HEK293T (cell line): ENCODE measurements around the gene CRYZL1.

ENCODE experiments used
- ARNT ChIP-seq: fragments of 450-650 bp; IDR thresholded peaks from 2 replicates; pipeline ENCODE4 v1.6.1; 2017; ENCODE audit warnings: mild to moderate bottlenecking
- BHLHE40 ChIP-seq: fragments of 450-650 bp; IDR thresholded peaks from 2 replicates; pipeline ENCODE4 v1.6.1; 2016; ENCODE audit warnings: mild to moderate bottlenecking, moderate library complexity, borderline replicate concordance
- NFRKB ChIP-seq: fragments of 450-650 bp; IDR thresholded peaks from 2 replicates; pipeline ENCODE4 v1.6.1; 2016; ENCODE audit warnings: mild to moderate bottlenecking, moderate library complexity
- SP1 ChIP-seq: fragments of 450-650 bp; IDR thresholded peaks from 2 replicates; pipeline ENCODE4 v1.6.1; 2017
- TARDBP ChIP-seq: fragments of 450-650 bp; IDR thresholded peaks from 2 replicates; pipeline ENCODE4 v1.6.1; 2016

DNA sequence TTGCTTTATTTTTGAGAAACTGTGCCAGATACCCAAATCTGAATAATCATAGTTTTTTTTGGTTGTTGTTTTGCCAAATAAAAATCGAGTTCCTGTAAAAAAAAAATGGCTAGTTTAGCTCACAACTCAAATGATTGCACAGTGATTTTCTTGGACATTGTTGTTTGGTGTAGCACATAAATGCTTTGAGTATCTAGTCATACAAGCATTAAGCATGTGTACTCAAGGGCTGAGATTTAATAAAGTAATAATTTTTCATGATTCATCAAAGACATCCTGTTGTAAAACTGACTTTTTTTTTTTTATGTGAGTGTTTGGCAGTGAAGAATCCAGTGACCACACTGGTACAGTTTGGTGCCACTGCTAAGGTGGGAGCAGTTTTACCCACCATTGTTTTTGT is 19.6 kb upstream of the CRYZL1 start:
- TF ChIP-seq NFRKB (no peak), TARDBP (no peak), SP1 (no peak), ARNT (no peak), BHLHE40 (no peak)
